Upper lobe of left lung (tissue), 4 donors: Measurements from ENCODE around the gene CACNA1A.

Experiments
- EP300 ChIP-seq, 4 donors: sonication (generic); formaldehyde crosslinking; IDR thresholded peaks; one replicate each; pipeline ENCODE4 v1.5.1; 2017; ENCODE audit warnings: antibody characterized with exemption in 4 of 4, control low read depth in 2 of 4
- POLR2AphosphoS5 ChIP-seq, 2 donors: sonication (generic); formaldehyde crosslinking; IDR thresholded peaks; one replicate each; pipeline ENCODE4 v1.5.1; 2017; ENCODE audit warnings: antibody characterized with exemption in 2 of 2

DNA sequence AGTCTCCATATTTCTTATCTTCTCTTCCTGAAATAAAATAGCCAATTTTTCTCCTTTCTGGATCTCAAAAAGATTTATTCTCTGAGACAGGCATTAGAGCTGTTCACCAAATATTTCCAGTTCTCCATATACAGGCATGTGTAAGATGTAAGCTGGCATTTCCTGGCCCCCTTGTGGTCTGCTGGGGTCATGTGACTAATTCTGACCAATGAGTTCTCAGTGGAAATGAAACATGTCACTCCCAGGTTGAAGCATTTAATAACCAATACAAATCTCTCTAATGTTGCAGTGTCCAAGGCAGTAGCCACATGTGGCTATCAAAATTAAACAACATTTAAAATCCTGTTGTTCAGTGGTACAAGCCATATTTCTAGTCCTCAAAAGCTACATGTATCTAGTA is 14.8 kb upstream of the CACNA1A start:
- no peak for TF ChIP-seq EP300 (IDR thresholded peaks at IDR 0.05)
- TF ChIP-seq POLR2AphosphoS5 (IDR thresholded peaks at IDR 0.05), result no peak
